Measurements from ENCODE around the gene AFG3L2. TPM values are rescaled to one million over a fixed set of nuclear protein-coding genes. Genes with fewer than 3 reads are reported as not detected.

The AFG3L2 gene
- total RNA-seq, 1 donor from 2014 or later, result 136 TPM

- intact Hi-C loops (cut with micrococcal nuclease), result no loop called here
- Histone ChIP-seq H3K27me3 (ENCODE audit: low read depth) (no peaks in the 10 kb centered on the region), H3K4me3 (no peak overlapping the region), H3K27ac (replicated peaks) (peak overlapping the region; percentile 73), H3K36me3 (peaks cover 82% of the 10 kb centered on the region), H3K9me3 (replicated peaks) (no peaks in the 10 kb centered on the region), H3K4me1 (peaks cover 64% of the 10 kb centered on the region)
- no peak for TF ChIP-seq CTCF (IDR thresholded peaks at IDR 0.05; ENCODE audit: borderline replicate concordance)
- no peak for DNase-seq
Observed at GRCh38 chr18:12335503-12335902, 41.5 kb downstream of the AFG3L2 start.

GRCh38 chr18:12334863-12335262 lies 42.2 kb downstream of the AFG3L2 start:
- no peak for TF ChIP-seq CTCF (IDR thresholded peaks at IDR 0.05; ENCODE audit: borderline replicate concordance)
- intact Hi-C loops (cut with micrococcal nuclease), result no loop called here
- H3K4me1 ChIP-seq, result peaks cover 63% of the 10 kb centered on the region
- H3K9me3 ChIP-seq (replicated peaks), result no peaks in the 10 kb centered on the region
- no peak overlapping the region for H3K4me3 ChIP-seq
- DNase-seq, result no peak
- H3K36me3 ChIP-seq, result peaks cover 83% of the 10 kb centered on the region
- H3K27me3 ChIP-seq (ENCODE audit: low read depth), result no peaks in the 10 kb centered on the region
- peak overlapping the region; percentile 73 for H3K27ac ChIP-seq (replicated peaks)

GRCh38 chr18:12334366-12334808 lies 42.6 kb downstream of the AFG3L2 start:
- Histone ChIP-seq H3K27ac (replicated peaks) (peak overlapping the region; percentile 73), H3K36me3 (peaks cover 83% of the 10 kb centered on the region), H3K4me3 (no peak overlapping the region), H3K9me3 (replicated peaks) (no peaks in the 10 kb centered on the region), H3K27me3 (ENCODE audit: low read depth) (no peaks in the 10 kb centered on the region), H3K4me1 (peaks cover 59% of the 10 kb centered on the region)
- TF ChIP-seq CTCF (IDR thresholded peaks at IDR 0.05; ENCODE audit: borderline replicate concordance), result no peak
- intact Hi-C loops (cut with micrococcal nuclease), result no loop called here
- DNase-seq, result peak; percentile 47

GRCh38 chr18:12333506-12334290 lies 43.3 kb downstream of the AFG3L2 start:
- H3K27ac ChIP-seq (replicated peaks), result peak overlapping the region; percentile 73
- peaks cover 83% of the 10 kb centered on the region for H3K36me3 ChIP-seq
- no peaks in the 10 kb centered on the region for H3K9me3 ChIP-seq (replicated peaks)
- no peak for DNase-seq
- TF ChIP-seq CTCF (IDR thresholded peaks at IDR 0.05; ENCODE audit: borderline replicate concordance), result no peak
- H3K4me1 ChIP-seq, result peaks cover 59% of the 10 kb centered on the region
- intact Hi-C loops (cut with micrococcal nuclease), result no loop called here
- no peak overlapping the region for H3K4me3 ChIP-seq
- H3K27me3 ChIP-seq (ENCODE audit: low read depth), result no peaks in the 10 kb centered on the region

- DNase-seq, result no peak
- no peaks in the 10 kb centered on the region for H3K27me3 ChIP-seq (ENCODE audit: low read depth)
- H3K9me3 ChIP-seq (replicated peaks), result no peaks in the 10 kb centered on the region
- peaks cover 55% of the 10 kb centered on the region for H3K4me1 ChIP-seq
- no peak overlapping the region for H3K4me3 ChIP-seq
- TF ChIP-seq CTCF (IDR thresholded peaks at IDR 0.05; ENCODE audit: borderline replicate concordance), result no peak
- peaks cover 85% of the 10 kb centered on the region for H3K36me3 ChIP-seq
- no peak overlapping the region for H3K27ac ChIP-seq (replicated peaks)
- intact Hi-C loops (cut with micrococcal nuclease), result no loop called here
Observed at GRCh38 chr18:12330766-12331165, 46.3 kb downstream of the AFG3L2 start.

Data from left ventricle myocardium inferior (tissue), 1 donor.